K562 (cell line): Measurements from ENCODE around the gene FUT8. TPM values are rescaled to one million over a fixed set of nuclear protein-coding genes. Genes with fewer than 3 reads are reported as not detected.

Source experiments
- ATAC-seq: fragments of 200-7000 bp; cut with Tn5 transposase; 3 replicates; pipeline ENCODE4 v1.9.1; 2020; ENCODE audit warnings: moderate library complexity
- BruUV-seq: library from RNA; stranded (reverse); fragments of 400-500 nt; replicated peaks from 2 replicates; lab custom pipeline; 2021; lab: Mats Ljungman, UMichigan
- CTCF ChIA-PET: fragments of 300-600 bp; formaldehyde crosslinking; extraction: SDS; loops from one replicate; lab custom pipeline; 2021; ENCODE audit warnings: low intra/inter-chr PET ratio; lab: Yijun Ruan, JAX
- POLR2A ChIA-PET: fragments of 300-600, 350-650 bp; sonication (Branson Sonifier 250); formaldehyde crosslinking; extraction: SDS; loops from one replicate; lab custom pipeline; 2021; ENCODE audit warnings: antibody characterized with exemption, inconsistent platforms; lab: Yijun Ruan, JAX
- DNase-seq, 4 experiments: peaks; one replicate each; pipeline versions ENCODE4 v3.0.0 to v3.0.0-alpha.2; 2011 to 2018; ENCODE audit warnings: low spot score in 3 of 4, mixed read lengths in 3 of 4; ENCODE audit errors: extremely low read depth in 1 of 4
- FAIRE-seq: peaks from 2 replicates; lab custom pipeline; 2011; peaks lifted over from hg19 to GRCh38; lab: Jason Lieb, UNC
- H2AFZ ChIP-seq: 2 replicates; pipeline ENCODE4 v1.6.0; 2011; ENCODE audit warnings: low read depth, low read length, control low read depth, inconsistent platforms
- H3K27ac ChIP-seq: fragments of 200-600 bp; 3 replicates; pipeline ENCODE4 v1.8.0; 2011; ENCODE audit warnings: low read depth, mild to moderate bottlenecking, control low read depth, inconsistent platforms, low read length, moderate library complexity, mixed read lengths; ENCODE audit errors: extremely low read depth
- H3K27me3 ChIP-seq, 2 experiments: fragments of 300-600 bp in 1 of 2; 2 replicates in 1 of 2; 3 replicates in 1 of 2; pipeline versions ENCODE4 v1.6.0 to v1.8.0; 2011; ENCODE audit warnings: inconsistent platforms in 2 of 2, low read length in 2 of 2, mild to moderate bottlenecking in 1 of 2, mixed read lengths in 1 of 2, moderate library complexity in 1 of 2; ENCODE audit not compliant: control insufficient read depth in 2 of 2, insufficient read depth in 2 of 2
- H3K36me3 ChIP-seq: fragments of 300-600 bp; 3 replicates; pipeline ENCODE4 v1.8.0; 2011; ENCODE audit warnings: mild to moderate bottlenecking, low read length, inconsistent platforms; ENCODE audit not compliant: control insufficient read depth, insufficient read depth
- H3K4me1 ChIP-seq, 2 experiments: fragments of 200-600 bp in 1 of 2; replicated peaks in 1 of 2; 2 replicates in 1 of 2; 3 replicates in 1 of 2; pipeline versions ENCODE4 v1.5.1 to v1.8.0; 2011; ENCODE audit warnings: inconsistent platforms in 2 of 2, low read length in 2 of 2, mild to moderate bottlenecking in 1 of 2, mixed read lengths in 1 of 2, moderate library complexity in 1 of 2; ENCODE audit not compliant: control insufficient read depth in 2 of 2, insufficient read depth in 2 of 2
- H3K4me2 ChIP-seq: 2 replicates; pipeline ENCODE4 v1.6.1; 2011; ENCODE audit warnings: low read length, control low read depth, inconsistent platforms, mixed read lengths; ENCODE audit not compliant: insufficient read depth
- H3K4me3 ChIP-seq: fragments of 200-600 bp; sonication (generic), shearing (Covaris generic); 2 replicates; pipeline ENCODE4 v1.5.1; 2016; ENCODE audit warnings: control low read depth, inconsistent platforms
- H3K79me2 ChIP-seq: fragments of 200-600 bp; 3 replicates; pipeline ENCODE4 v1.8.0; 2011; ENCODE audit warnings: low read length, inconsistent platforms; ENCODE audit not compliant: control insufficient read depth, insufficient read depth
- H3K9ac ChIP-seq, 2 experiments: 2 replicates each; pipeline versions ENCODE4 v1.6.0 to v1.6.1; 2011; ENCODE audit warnings: low read depth in 2 of 2, low read length in 2 of 2, control low read depth in 1 of 2, inconsistent platforms in 1 of 2, mild to moderate bottlenecking in 1 of 2, mixed read lengths in 1 of 2; ENCODE audit not compliant: insufficient read depth in 1 of 2
- H3K9me1 ChIP-seq: one replicate; pipeline ENCODE4 v1.6.0; 2011; ENCODE audit warnings: inconsistent platforms, mild to moderate bottlenecking, low read length, moderate library complexity; ENCODE audit not compliant: control insufficient read depth, insufficient read depth
- H3K9me3 ChIP-seq: replicated peaks from 2 replicates; pipeline ENCODE4 v1.5.1; 2011; ENCODE audit warnings: low read depth, low read length, inconsistent platforms; ENCODE audit not compliant: control insufficient read depth, insufficient read depth
- H4K20me1 ChIP-seq: replicated peaks from 2 replicates; pipeline ENCODE4 v1.6.1; 2011; ENCODE audit warnings: low read length, inconsistent platforms, mixed read lengths; ENCODE audit not compliant: control insufficient read depth, insufficient read depth
- CHCHD3 ChIP-seq: fragments of 250-450 bp; sonication (Bioruptor Pico); IDR thresholded peaks from 2 replicates; pipeline ENCODE4 v2.1.2; 2022; ENCODE audit warnings: mild to moderate bottlenecking
- COPS2 ChIP-seq: fragments of 450-650 bp; conservative IDR thresholded peaks from 2 replicates; pipeline ENCODE4 v1.6.1; 2016; ENCODE audit warnings: mild to moderate bottlenecking, moderate library complexity
- EWSR1 ChIP-seq: fragments of 450-650 bp; IDR thresholded peaks from 2 replicates; pipeline ENCODE4 v1.6.1; 2018; ENCODE audit warnings: borderline replicate concordance, mild to moderate bottlenecking, low read depth, moderate library complexity; ENCODE audit not compliant: partially characterized antibody
- MCM3 ChIP-seq: fragments of 450-650 bp; IDR thresholded peaks from 2 replicates; pipeline ENCODE4 v1.6.1; 2016
- NFE2 ChIP-seq: IDR thresholded peaks from 2 replicates; pipeline ENCODE4 v1.6.1; 2014; ENCODE audit warnings: antibody characterized with exemption, low read depth
- NFIC ChIP-seq: fragments of 450-650 bp; IDR thresholded peaks from 2 replicates; pipeline ENCODE4 v1.6.1; 2017; ENCODE audit warnings: mild to moderate bottlenecking, inconsistent platforms
- PCBP1 ChIP-seq: fragments of 200-400 bp; formaldehyde crosslinking; IDR thresholded peaks from 2 replicates; pipeline ENCODE4 v1.6.1; 2018; ENCODE audit warnings: mild to moderate bottlenecking, low read depth, low read length; ENCODE audit not compliant: poor library complexity, severe bottlenecking
- PHTF2 ChIP-seq: fragments of 250-450 bp; sonication (Bioruptor Pico); IDR thresholded peaks from 2 replicates; pipeline ENCODE4 v1.5.0; 2021; ENCODE audit warnings: mild to moderate bottlenecking
- POLR3A ChIP-seq: IDR thresholded peaks from 2 replicates; pipeline ENCODE4 v1.6.1; 2011; ENCODE audit warnings: borderline replicate concordance, mild to moderate bottlenecking, moderate library complexity; ENCODE audit not compliant: insufficient read length, insufficient read depth; ENCODE audit errors: extremely low read depth
- SLC30A9 ChIP-seq: fragments of 250-450 bp; sonication (Bioruptor Pico); IDR thresholded peaks from 2 replicates; pipeline ENCODE4 v1.8.0; 2022; ENCODE audit warnings: mild to moderate bottlenecking, moderate library complexity
- SMC3 ChIP-seq: conservative IDR thresholded peaks from 2 replicates; pipeline ENCODE4 v1.6.1; 2011; ENCODE audit warnings: low read depth, low read length, improper control_type of control experiment; ENCODE audit not compliant: insufficient read depth
- USF1 ChIP-seq: sonication (generic); formaldehyde crosslinking; IDR thresholded peaks from 2 replicates; pipeline ENCODE4 v1.9.0; 2022; ENCODE audit warnings: mild to moderate bottlenecking, missing genetic modification reagents
- ZBTB1 ChIP-seq: sonication (generic); formaldehyde crosslinking; IDR thresholded peaks from 2 replicates; pipeline ENCODE4 v1.8.1; 2023; ENCODE audit warnings: missing genetic modification reagents, low read depth, mild to moderate bottlenecking, borderline replicate concordance
- ZBTB17 ChIP-seq: fragments of 450-650 bp; formaldehyde crosslinking; IDR thresholded peaks from 2 replicates; pipeline ENCODE4 v1.4.0; 2020; ENCODE audit warnings: mild to moderate bottlenecking
- ZBTB49 ChIP-seq: sonication (generic); formaldehyde crosslinking; IDR thresholded peaks from 2 replicates; pipeline ENCODE4 v1.8.0; 2022; ENCODE audit warnings: missing genetic modification reagents, mild to moderate bottlenecking, borderline replicate concordance
- ZNF354B ChIP-seq: fragments of 250-450 bp; sonication (Bioruptor Pico); IDR thresholded peaks from 2 replicates; pipeline ENCODE4 v1.4.0; 2020
- ZNF445 ChIP-seq: fragments of 250-450 bp; sonication (Bioruptor Pico); IDR thresholded peaks from 2 replicates; pipeline ENCODE4 v1.4.0; 2020; ENCODE audit warnings: low read depth, mild to moderate bottlenecking, moderate library complexity
- WGBS: fragments of 100-300 bp; shearing (Covaris generic); methylation state at CpG from one replicate; pipeline ENCODE4 v1.1.6; 2016; ENCODE audit warnings: low coverage, mixed read lengths; ENCODE audit not compliant: insufficient coverage; ENCODE audit errors: missing lambda C conversion rate; 5-methylcytosine and 5-hydroxymethylcytosine counted together
- in situ Hi-C: fragments of 300-500 bp; cut with MboI; formaldehyde crosslinking; loops from 4 replicates; pipeline ENCODE4 v1.15.0; 2018; ENCODE audit warnings: inconsistent platforms, mixed read lengths
- intact Hi-C: fragments of 100-400 bp; cut with micrococcal nuclease; formaldehyde crosslinking; loops from 2 replicates; pipeline ENCODE4 v1.14.2; 2022
- polyA plus RNA-seq, 8 experiments: library from polyadenylated mRNA; depleted of rRNA in 4 of 8; stranded (reverse) in 5 of 8; unstranded in 3 of 8; fragments of >200 nt; fragmentation: Nextera tagmentation in 2 of 8; fragmentation: Illumina TruSeq in 1 of 8; extraction: Ambion mirVana in 2 of 8; extraction: Trizol in 1 of 8; gene quantifications; 2 replicates each; pipeline versions ENCODE4 v1.2.1 to v1.2.3, GENCODE V29; 2011 to 2014; ENCODE audit warnings: inconsistent platforms in 1 of 8, missing spikeins in 1 of 8
- total RNA-seq, 7 experiments: library from RNA; depleted of rRNA in 6 of 7; stranded (reverse); fragments of >200 nt in 6 of 7; fragmentation: Illumina TruSeq in 2 of 7; extraction: Trizol in 2 of 7; gene quantifications; 2 replicates each; pipeline versions ENCODE4 v1.2.1 to v1.2.3, GENCODE V29; 2011 to 2021; ENCODE audit warnings: low replicate concordance in 1 of 7

FUT8 gene
- total and polyA plus RNA-seq, 9 of the 15 experiments (the other 6 are each of a cell fraction or from before 2014, with no cell fraction given), result 4.1 to 15.2 (median 7.8) TPM

- Histone ChIP-seq H4K20me1 (no peaks in the 10 kb centered on the region), H3K4me2 (no peak overlapping the region), H3K9me3 (no peaks in the 10 kb centered on the region), H3K4me1 (no peaks in the 10 kb centered on the region), H3K27ac (no peak overlapping the region), H3K9ac (no peak overlapping the region), H3K79me2 (no peaks in the 10 kb centered on the region), H3K36me3 (no peaks in the 10 kb centered on the region), H3K27me3 (no peaks in the 10 kb centered on the region), H3K9me1 (no peaks in the 10 kb centered on the region), H3K4me3 (no peak overlapping the region), H2AFZ (no peak overlapping the region)
- in situ Hi-C loops (no loop called here), intact Hi-C loops (no loop called here)
- BruUV-seq, result no TSS peak
- ATAC-seq, result no peak
- POLR2A ChIA-PET, result no interaction called here
- CTCF ChIA-PET, result no interaction called here
- DNase-seq, result no peak
- FAIRE-seq, result no peak
- TF ChIP-seq ZBTB1 (CRISPR knock-in tag) (no peak), USF1 (CRISPR knock-in tag) (no peak), CHCHD3 (CRISPR knock-in tag) (no peak), NFE2 (no peak), COPS2 (no peak), ZNF445 (CRISPR knock-in tag) (no peak), PCBP1 (no peak)
- TF ChIP-seq, all 486 proteins: peak for 0
These were observed 292.3 kb downstream of the FUT8 start for GRCh38 chr14:65704850-65705249.

GRCh38 chr14:65709576-65709975, 297.0 kb downstream of the FUT8 start:
- BruUV-seq, result no TSS peak
- Histone ChIP-seq H3K4me1 (no peaks in the 10 kb centered on the region), H3K27ac (no peak overlapping the region), H3K4me3 (no peak overlapping the region), H3K9me1 (no peaks in the 10 kb centered on the region), H2AFZ (no peak overlapping the region), H3K9ac (no peak overlapping the region), H3K79me2 (no peaks in the 10 kb centered on the region), H3K9me3 (no peaks in the 10 kb centered on the region), H3K27me3 (no peaks in the 10 kb centered on the region), H3K4me2 (no peak overlapping the region), H4K20me1 (no peaks in the 10 kb centered on the region), H3K36me3 (no peaks in the 10 kb centered on the region)
- FAIRE-seq (no peak), DNase-seq (no peak), ATAC-seq (no peak)
- POLR2A ChIA-PET, result no interaction called here
- intact Hi-C loops (no loop called here), in situ Hi-C loops (no loop called here)
- CTCF ChIA-PET, result no interaction called here
- 16% methylated on average over 6 of the region's 6 CpGs for WGBS
- no peak for TF ChIP-seq ZBTB49 (CRISPR knock-in tag)
- no peak for TF ChIP-seq PHTF2 (CRISPR knock-in tag)
- no peak for TF ChIP-seq SLC30A9 (CRISPR knock-in tag)
- no peak for TF ChIP-seq EWSR1
- no peak for TF ChIP-seq NFIC
- TF ChIP-seq MCM3, result no peak
- no peak for TF ChIP-seq ZNF354B (CRISPR knock-in tag)
- no peak for TF ChIP-seq SMC3
- no peak for TF ChIP-seq ZBTB17
- no peak for TF ChIP-seq POLR3A
